ENCODE data around the gene SKA3. TPM values are rescaled to one million over a fixed set of nuclear protein-coding genes. Genes with fewer than 3 reads are reported as not detected.

SKA3 gene
- total RNA-seq, 1 donor from 2014 or later: 1.4 TPM

- Histone ChIP-seq H3K4me1 (no peaks in the 10 kb centered on the region), H3K36me3 (no peaks in the 10 kb centered on the region), H3K27ac (no peak overlapping the region), H3K4me3 (no peak overlapping the region), H3K9me3 (no peaks in the 10 kb centered on the region), H3K27me3 (ENCODE audit: low read depth) (no peaks in the 10 kb centered on the region)
- intact Hi-C loops (cut with DNase I): no loop called here
- ATAC-seq (no peak), DNase-seq (no peak)
- no peak for TF ChIP-seq CTCF (IDR thresholded peaks at IDR 0.05)
Observed at GRCh38 chr13:21134475-21134874, 41.9 kb downstream of the SKA3 start.

GRCh38 chr13:21133077-21133476, 43.3 kb downstream of the SKA3 start:
- DNase-seq (no peak), ATAC-seq (no peak)
- Histone ChIP-seq H3K9me3 (no peaks in the 10 kb centered on the region), H3K27ac (no peak overlapping the region), H3K4me1 (no peaks in the 10 kb centered on the region), H3K27me3 (ENCODE audit: low read depth) (no peaks in the 10 kb centered on the region), H3K36me3 (no peaks in the 10 kb centered on the region), H3K4me3 (no peak overlapping the region)
- no peak for TF ChIP-seq CTCF (IDR thresholded peaks at IDR 0.05)
- intact Hi-C loops (cut with DNase I): no loop called here

GRCh38 chr13:21130116-21130515, 46.2 kb downstream of the SKA3 start:
- no peak for DNase-seq
- ATAC-seq: no peak
- H3K27me3 ChIP-seq (ENCODE audit: low read depth): no peaks in the 10 kb centered on the region
- no peak for TF ChIP-seq CTCF (IDR thresholded peaks at IDR 0.05)
- no peak overlapping the region for H3K27ac ChIP-seq
- no peaks in the 10 kb centered on the region for H3K36me3 ChIP-seq
- H3K9me3 ChIP-seq: no peaks in the 10 kb centered on the region
- H3K4me3 ChIP-seq: no peak overlapping the region
- no peaks in the 10 kb centered on the region for H3K4me1 ChIP-seq
- intact Hi-C loops (cut with DNase I): no loop called here

- no peak for ATAC-seq
- Histone ChIP-seq H3K9me3 (no peaks in the 10 kb centered on the region), H3K36me3 (no peaks in the 10 kb centered on the region), H3K27ac (no peak overlapping the region), H3K27me3 (ENCODE audit: low read depth) (no peaks in the 10 kb centered on the region), H3K4me1 (no peaks in the 10 kb centered on the region), H3K4me3 (no peak overlapping the region)
- intact Hi-C loops (cut with DNase I): no loop called here
- DNase-seq: no peak
- no peak for TF ChIP-seq CTCF (IDR thresholded peaks at IDR 0.05)
Observed at GRCh38 chr13:21124852-21125251, 51.5 kb downstream of the SKA3 start.

GRCh38 chr13:21123956-21124355, 52.4 kb downstream of the SKA3 start:
- no peak overlapping the region for H3K4me3 ChIP-seq
- H3K4me1 ChIP-seq: no peaks in the 10 kb centered on the region
- intact Hi-C loops (cut with DNase I): no loop called here
- no peak overlapping the region for H3K27ac ChIP-seq
- DNase-seq: no peak
- no peaks in the 10 kb centered on the region for H3K36me3 ChIP-seq
- no peak for ATAC-seq
- no peaks in the 10 kb centered on the region for H3K27me3 ChIP-seq (ENCODE audit: low read depth)
- no peak for TF ChIP-seq CTCF (IDR thresholded peaks at IDR 0.05)
- H3K9me3 ChIP-seq: no peaks in the 10 kb centered on the region

- no peak for TF ChIP-seq CTCF (IDR thresholded peaks at IDR 0.05)
Observed at GRCh38 chr13:21121616-21122015, 54.7 kb downstream of the SKA3 start.

More at GRCh38 chr13:21121616-21122015, 54.7 kb downstream of the SKA3 start:
- H3K4me1 ChIP-seq: no peaks in the 10 kb centered on the region
- DNase-seq: no peak
- no peaks in the 10 kb centered on the region for H3K9me3 ChIP-seq
- H3K27me3 ChIP-seq (ENCODE audit: low read depth): no peaks in the 10 kb centered on the region
- ATAC-seq: no peak
- no peak overlapping the region for H3K27ac ChIP-seq
- H3K36me3 ChIP-seq: no peaks in the 10 kb centered on the region
- H3K4me3 ChIP-seq: no peak overlapping the region
- intact Hi-C loops (cut with DNase I): no loop called here
